ENCODE data around the gene CUX1. TPM values are rescaled to one million over a fixed set of nuclear protein-coding genes. Genes with fewer than 3 reads are reported as not detected.

Gene CUX1
- total and polyA plus RNA-seq, 2 of the 13 experiments (the other 11 are each of a cell fraction or from before 2014, with no cell fraction given): 13.7 to 14.9 TPM

DNA sequence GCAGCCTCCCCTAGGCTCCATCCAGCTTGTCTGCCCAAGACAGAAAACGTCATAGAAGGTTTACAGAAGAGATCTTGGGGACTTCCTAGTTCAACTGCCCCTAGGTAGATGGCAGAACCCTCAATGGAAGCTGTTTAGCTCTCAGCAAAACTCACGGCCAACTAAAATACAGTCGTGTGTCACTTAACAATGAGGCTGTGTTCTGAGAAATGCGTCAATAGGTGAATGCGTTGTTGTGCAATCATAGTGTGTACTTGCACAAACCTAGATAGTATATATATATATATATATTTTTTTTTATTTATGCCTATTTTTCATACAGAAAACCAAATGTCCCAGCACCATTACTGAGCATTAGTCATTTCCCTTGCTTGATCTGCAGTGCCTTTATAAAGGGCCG lies 368.9 kb downstream of the CUX1 start:
- H3K27me3 ChIP-seq (ENCODE audit: control insufficient read depth in 1 of 2, insufficient read depth in 2 of 2, low read length in 2 of 2): no peaks in the 10 kb centered on the region
- no peaks in the 10 kb centered on the region for H3K79me2 ChIP-seq (ENCODE audit: insufficient read depth, low read length)
- in situ Hi-C loops (cut with HindIII; ENCODE audit: extremely low pct_ligation_motif_present, low pct_unique_long_range_greater_than_20kb) (no loop called here), intact Hi-C loops (cut with micrococcal nuclease; ENCODE audit: unreplicated experiment) (no loop called here)
- FAIRE-seq: no peak
- no peak overlapping the region for H3K4me3 ChIP-seq (replicated peaks in 1 of 3; ENCODE audit: insufficient read depth in 1 of 3, low read depth in 2 of 3, low read length in 3 of 3)
- no peak overlapping the region for H3K4me2 ChIP-seq (ENCODE audit: low read depth, low read length)
- no peaks in the 10 kb centered on the region for H3K9me3 ChIP-seq (ENCODE audit: low read length)
- H3K9ac ChIP-seq (ENCODE audit: insufficient read depth, low read depth, low read length): no peak overlapping the region
- TF ChIP-seq, protein P1, sequence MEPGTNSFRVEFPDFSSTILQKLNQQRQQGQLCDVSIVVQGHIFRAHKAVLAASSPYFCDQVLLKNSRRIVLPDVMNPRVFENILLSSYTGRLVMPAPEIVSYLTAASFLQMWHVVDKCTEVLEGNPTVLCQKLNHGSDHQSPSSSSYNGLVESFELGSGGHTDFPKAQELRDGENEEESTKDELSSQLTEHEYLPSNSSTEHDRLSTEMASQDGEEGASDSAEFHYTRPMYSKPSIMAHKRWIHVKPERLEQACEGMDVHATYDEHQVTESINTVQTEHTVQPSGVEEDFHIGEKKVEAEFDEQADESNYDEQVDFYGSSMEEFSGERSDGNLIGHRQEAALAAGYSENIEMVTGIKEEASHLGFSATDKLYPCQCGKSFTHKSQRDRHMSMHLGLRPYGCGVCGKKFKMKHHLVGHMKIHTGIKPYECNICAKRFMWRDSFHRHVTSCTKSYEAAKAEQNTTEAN (CRISPR knock-in tag; conservative IDR thresholded peaks at IDR 0.05): no peak
- TF ChIP-seq CEBPB (IDR thresholded peaks at IDR 0.05; ENCODE audit: borderline replicate concordance, low read depth, low read length): peak; percentile 63
- TF ChIP-seq, protein P2, sequence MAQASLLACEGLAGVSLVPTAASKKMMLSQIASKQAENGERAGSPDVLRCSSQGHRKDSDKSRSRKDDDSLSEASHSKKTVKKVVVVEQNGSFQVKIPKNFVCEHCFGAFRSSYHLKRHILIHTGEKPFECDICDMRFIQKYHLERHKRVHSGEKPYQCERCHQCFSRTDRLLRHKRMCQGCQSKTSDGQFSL (CRISPR knock-in tag; IDR thresholded peaks at IDR 0.05): no peak
- H3K36me3 ChIP-seq (replicated peaks in 1 of 2; ENCODE audit: control insufficient read depth in 1 of 2, insufficient read depth in 2 of 2, low read length in 2 of 2): peaks cover 14 to 47% of the 10 kb centered on the region in 2 experiments; a peak in 4 of 5 replicates
- no peaks in the 10 kb centered on the region for H3K4me1 ChIP-seq (ENCODE audit: insufficient read depth, low read length)
- ChIA-PET CTCF (ENCODE audit: low intra/inter-chr PET ratio, low total read pairs) (no interaction called here), POLR2A (no interaction called here)
- DNase-seq (ENCODE audit: low spot score): no peak
- H3K27ac ChIP-seq (ENCODE audit: extremely low read length, insufficient read depth, low read length): no peak overlapping the region
- no peaks in the 10 kb centered on the region for H4K20me1 ChIP-seq (ENCODE audit: insufficient read depth, low read length)
- BruUV-seq (replicated peaks): no TSS peak
- WGBS (ENCODE audit: low lambda C conversion rate): 87% methylated on average over 6 of the region's 6 CpGs
- no peak for ATAC-seq
- no peak overlapping the region for H2AFZ ChIP-seq (ENCODE audit: low read length)

DNA sequence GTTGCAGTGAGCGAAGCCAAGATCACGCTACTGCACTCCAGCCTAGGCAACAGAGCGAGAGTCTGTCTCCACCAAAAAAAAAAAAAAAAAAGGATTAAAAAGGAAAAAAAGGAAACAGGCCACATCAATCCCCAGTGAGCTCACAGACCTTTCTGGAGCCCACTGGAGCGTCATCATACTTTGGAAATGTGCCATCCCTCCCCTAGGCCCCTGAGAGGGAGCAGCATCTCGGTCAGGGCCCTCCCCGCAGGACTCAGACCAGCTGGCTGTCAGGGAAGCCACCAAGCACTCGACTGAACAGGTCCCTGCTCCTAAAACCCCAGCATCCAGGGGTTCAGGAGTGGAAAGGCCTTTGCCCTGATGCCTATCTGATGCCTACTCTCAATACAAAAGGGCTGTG lies 371.3 kb downstream of the CUX1 start:
- WGBS (ENCODE audit: low lambda C conversion rate): 93% methylated on average over 4 of the region's 7 CpGs
- ChIA-PET CTCF (ENCODE audit: low intra/inter-chr PET ratio, low total read pairs) (no interaction called here), POLR2A (no interaction called here)
- no peak overlapping the region for H3K4me3 ChIP-seq (replicated peaks in 1 of 3; ENCODE audit: insufficient read depth in 1 of 3, low read depth in 2 of 3, low read length in 3 of 3)
- DNase-seq (ENCODE audit: low spot score) (no peak), FAIRE-seq (no peak), ATAC-seq (no peak)
- no peaks in the 10 kb centered on the region for H3K9me3 ChIP-seq (ENCODE audit: low read length)
- no peak overlapping the region for H3K4me2 ChIP-seq (ENCODE audit: low read depth, low read length)
- no peaks in the 10 kb centered on the region for H3K79me2 ChIP-seq (ENCODE audit: insufficient read depth, low read length)
- in situ Hi-C loops (cut with HindIII; ENCODE audit: extremely low pct_ligation_motif_present, low pct_unique_long_range_greater_than_20kb) (no loop called here), intact Hi-C loops (cut with micrococcal nuclease; ENCODE audit: unreplicated experiment) (no loop called here)
- H3K27me3 ChIP-seq (ENCODE audit: control insufficient read depth in 1 of 2, insufficient read depth in 2 of 2, low read length in 2 of 2): no peaks in the 10 kb centered on the region
- H3K4me1 ChIP-seq (ENCODE audit: insufficient read depth, low read length): no peaks in the 10 kb centered on the region
- no peak overlapping the region for H2AFZ ChIP-seq (ENCODE audit: low read length)
- no peak overlapping the region for H3K27ac ChIP-seq (ENCODE audit: extremely low read length, insufficient read depth, low read length)
- H3K36me3 ChIP-seq (replicated peaks in 1 of 2; ENCODE audit: control insufficient read depth in 1 of 2, insufficient read depth in 2 of 2, low read length in 2 of 2): peaks cover 16 to 57% of the 10 kb centered on the region in 2 experiments; a peak in 4 of 5 replicates
- TF ChIP-seq ZNF24 (IDR thresholded peaks at IDR 0.05): no peak
- TF ChIP-seq MXD1 (CRISPR knock-in tag; IDR thresholded peaks at IDR 0.05): no peak
- TF ChIP-seq ZNF607 (CRISPR knock-in tag; IDR thresholded peaks at IDR 0.05; ENCODE audit: borderline replicate concordance): no peak
- no peak for TF ChIP-seq ZFP1 (CRISPR knock-in tag; IDR thresholded peaks at IDR 0.05)
- TF ChIP-seq ZNF691 (CRISPR knock-in tag; IDR thresholded peaks at IDR 0.05; ENCODE audit: borderline replicate concordance, low read depth): no peak
- no peak for TF ChIP-seq MEIS1 (CRISPR knock-in tag; IDR thresholded peaks at IDR 0.05; ENCODE audit: borderline replicate concordance)
- no peak for TF ChIP-seq NFIB (CRISPR knock-in tag; IDR thresholded peaks at IDR 0.05; ENCODE audit: borderline replicate concordance)
- TF ChIP-seq RAD51 (IDR thresholded peaks at IDR 0.05; ENCODE audit: borderline replicate concordance): no peak
- BruUV-seq (replicated peaks): no TSS peak
- H4K20me1 ChIP-seq (ENCODE audit: insufficient read depth, low read length): no peaks in the 10 kb centered on the region
- no peak overlapping the region for H3K9ac ChIP-seq (ENCODE audit: insufficient read depth, low read depth, low read length)
